K562 (cell line): ENCODE data around the gene COL23A1. TPM values are rescaled to one million over a fixed set of nuclear protein-coding genes. Genes with fewer than 3 reads are reported as not detected.
A peak's percentile ranks its signal among the peaks of the same experiment; 100 is the strongest.

Experiments used
- BRD4 ChIP-seq: fragments of 200-600 bp; sonication (generic); IDR thresholded peaks from 2 replicates; pipeline ENCODE4 v1.6.1; 2017; ENCODE audit warnings: inconsistent platforms
- CEBPZ ChIP-seq: fragments of 150-350 bp; IDR thresholded peaks from 2 replicates; pipeline ENCODE4 v1.6.1; 2014; ENCODE audit warnings: low read depth, mild to moderate bottlenecking, low read length, borderline replicate concordance
- ERF ChIP-seq: fragments of 450-650 bp; formaldehyde crosslinking; IDR thresholded peaks from 2 replicates; pipeline ENCODE4 v1.4.0; 2020; ENCODE audit warnings: mild to moderate bottlenecking, mixed read lengths
- FOXM1 ChIP-seq, 2 experiments: fragments of 450-650 bp in 1 of 2; sonication (generic) in 1 of 2; formaldehyde crosslinking in 1 of 2; IDR thresholded peaks; 2 replicates each; pipeline versions ENCODE4 v1.6.1 to v1.9.0; 2017 to 2022; ENCODE audit warnings: low read depth in 2 of 2, mild to moderate bottlenecking in 2 of 2, missing genetic modification reagents in 1 of 2, moderate library complexity in 1 of 2
- GMEB1 ChIP-seq: fragments of 250-450 bp; sonication (Bioruptor Pico); IDR thresholded peaks from 2 replicates; pipeline ENCODE4 v1.4.0; 2020; ENCODE audit warnings: mild to moderate bottlenecking
- HCFC1 ChIP-seq: IDR thresholded peaks from 2 replicates; pipeline ENCODE4 v1.6.1; 2012; ENCODE audit warnings: low read depth, low read length, improper control_type of control experiment
- MEF2D ChIP-seq: conservative IDR thresholded peaks from 2 replicates; pipeline ENCODE4 v1.6.1; 2016; ENCODE audit warnings: low read depth, missing genetic modification characterization, missing compliant biosample characterization
- MTA2 ChIP-seq: fragments of 450-650 bp; IDR thresholded peaks from 2 replicates; pipeline ENCODE4 v1.6.1; 2016; ENCODE audit warnings: low read depth
- NELFE ChIP-seq: IDR thresholded peaks from 2 replicates; pipeline ENCODE4 v1.6.1; 2011; ENCODE audit warnings: mild to moderate bottlenecking; ENCODE audit not compliant: insufficient read depth, insufficient read length
- PCBP2 ChIP-seq: fragments of 200-400 bp; formaldehyde crosslinking; IDR thresholded peaks from 2 replicates; pipeline ENCODE4 v1.6.1; 2018; ENCODE audit warnings: low read length, low read depth, mild to moderate bottlenecking, moderate library complexity; ENCODE audit not compliant: poor library complexity, severe bottlenecking
- RBM34 ChIP-seq: fragments of 200-400 bp; formaldehyde crosslinking; IDR thresholded peaks from 2 replicates; pipeline ENCODE4 v1.6.1; 2018; ENCODE audit warnings: low read length, borderline replicate concordance; ENCODE audit not compliant: insufficient read depth
- RFX5 ChIP-seq: IDR thresholded peaks from 2 replicates; pipeline ENCODE4 v1.6.1; 2011; ENCODE audit warnings: low read depth, mild to moderate bottlenecking, improper control_type of control experiment, low read length
- TAF15 ChIP-seq: fragments of 200-400 bp; formaldehyde crosslinking; IDR thresholded peaks from 2 replicates; pipeline ENCODE4 v1.6.1; 2017; ENCODE audit warnings: mild to moderate bottlenecking, low read depth, low read length, moderate library complexity
- ZBTB43 ChIP-seq: sonication (generic); formaldehyde crosslinking; IDR thresholded peaks from 2 replicates; pipeline ENCODE4 v1.8.0; 2023; ENCODE audit warnings: mild to moderate bottlenecking, missing genetic modification reagents
- ZNF12 ChIP-seq: sonication (generic); formaldehyde crosslinking; IDR thresholded peaks from 2 replicates; pipeline ENCODE4 v1.4.0; 2020; ENCODE audit warnings: mild to moderate bottlenecking, missing genetic modification reagents
- ZNF274 ChIP-seq: IDR thresholded peaks from 2 replicates; pipeline ENCODE4 v1.6.1; 2011; ENCODE audit warnings: low read depth, mild to moderate bottlenecking, low read length, moderate library complexity, borderline replicate concordance
- polyA plus RNA-seq, 8 experiments: library from polyadenylated mRNA; depleted of rRNA in 4 of 8; stranded (reverse) in 5 of 8; unstranded in 3 of 8; fragments of >200 nt; fragmentation: Nextera tagmentation in 2 of 8; fragmentation: Illumina TruSeq in 1 of 8; extraction: Ambion mirVana in 2 of 8; extraction: Trizol in 1 of 8; gene quantifications; 2 replicates each; pipeline versions ENCODE4 v1.2.1 to v1.2.3, GENCODE V29; 2011 to 2014; ENCODE audit warnings: inconsistent platforms in 1 of 8, missing spikeins in 1 of 8
- total RNA-seq, 7 experiments: library from RNA; depleted of rRNA in 6 of 7; stranded (reverse); fragments of >200 nt in 6 of 7; fragmentation: Illumina TruSeq in 2 of 7; extraction: Trizol in 2 of 7; gene quantifications; 2 replicates each; pipeline versions ENCODE4 v1.2.1 to v1.2.3, GENCODE V29; 2011 to 2021; ENCODE audit warnings: low replicate concordance in 1 of 7
- TF ChIP-seq, protein P1 (sequence below): fragments of 450-650 bp; IDR thresholded peaks from 2 replicates; pipeline ENCODE4 v1.7.1; 2018; ENCODE audit warnings: mild to moderate bottlenecking, low read depth; ENCODE audit not compliant: partially characterized antibody
- TF ChIP-seq, protein P2 (sequence below): sonication (generic); formaldehyde crosslinking; IDR thresholded peaks from 2 replicates; pipeline ENCODE4 v1.9.0; 2022; ENCODE audit warnings: mild to moderate bottlenecking, missing genetic modification reagents

The COL23A1 gene
- total and polyA plus RNA-seq, 9 of the 15 experiments (the other 6 are each of a cell fraction or from before 2014, with no cell fraction given) = 0.09 TPM; not detected in 8

GRCh38 chr5:178212241-178213002 is 377.8 kb downstream of the COL23A1 start (continued):
- TF ChIP-seq, protein P1, sequence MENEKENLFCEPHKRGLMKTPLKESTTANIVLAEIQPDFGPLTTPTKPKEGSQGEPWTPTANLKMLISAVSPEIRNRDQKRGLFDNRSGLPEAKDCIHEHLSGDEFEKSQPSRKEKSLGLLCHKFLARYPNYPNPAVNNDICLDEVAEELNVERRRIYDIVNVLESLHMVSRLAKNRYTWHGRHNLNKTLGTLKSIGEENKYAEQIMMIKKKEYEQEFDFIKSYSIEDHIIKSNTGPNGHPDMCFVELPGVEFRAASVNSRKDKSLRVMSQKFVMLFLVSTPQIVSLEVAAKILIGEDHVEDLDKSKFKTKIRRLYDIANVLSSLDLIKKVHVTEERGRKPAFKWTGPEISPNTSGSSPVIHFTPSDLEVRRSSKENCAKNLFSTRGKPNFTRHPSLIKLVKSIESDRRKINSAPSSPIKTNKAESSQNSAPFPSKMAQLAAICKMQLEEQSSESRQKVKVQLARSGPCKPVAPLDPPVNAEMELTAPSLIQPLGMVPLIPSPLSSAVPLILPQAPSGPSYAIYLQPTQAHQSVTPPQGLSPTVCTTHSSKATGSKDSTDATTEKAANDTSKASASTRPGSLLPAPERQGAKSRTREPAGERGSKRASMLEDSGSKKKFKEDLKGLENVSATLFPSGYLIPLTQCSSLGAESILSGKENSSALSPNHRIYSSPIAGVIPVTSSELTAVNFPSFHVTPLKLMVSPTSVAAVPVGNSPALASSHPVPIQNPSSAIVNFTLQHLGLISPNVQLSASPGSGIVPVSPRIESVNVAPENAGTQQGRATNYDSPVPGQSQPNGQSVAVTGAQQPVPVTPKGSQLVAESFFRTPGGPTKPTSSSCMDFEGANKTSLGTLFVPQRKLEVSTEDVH = peak; percentile 30
- TF ChIP-seq HCFC1 (no peak), TAF15 (no peak), RBM34 (no peak), ZNF274 (no peak), CEBPZ (no peak), ZBTB43 (no peak), GMEB1 (CRISPR knock-in tag) (no peak), NELFE (no peak), MTA2 (no peak), MEF2D (tag) (no peak), FOXM1 (IDR thresholded peaks at IDR 0.05; ENCODE audit: low read depth) (no peak), FOXM1 (CRISPR knock-in tag; IDR thresholded peaks at IDR 0.05; ENCODE audit: low read depth) (no peak; the same call in 1 of the 2 replicates), RFX5 (no peak), ERF (CRISPR knock-in tag) (no peak), ZNF12 (no peak), PCBP2 (no peak), BRD4 (no peak)
- TF ChIP-seq, protein P2, sequence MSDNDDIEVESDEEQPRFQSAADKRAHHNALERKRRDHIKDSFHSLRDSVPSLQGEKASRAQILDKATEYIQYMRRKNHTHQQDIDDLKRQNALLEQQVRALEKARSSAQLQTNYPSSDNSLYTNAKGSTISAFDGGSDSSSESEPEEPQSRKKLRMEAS (CRISPR knock-in tag) = no peak
